WERI-Rb-1 (cell line): ENCODE data around the gene CATSPER4.
A peak's percentile ranks its signal among the peaks of the same experiment; 100 is the strongest.

Experiments
- DNase-seq: peaks from one replicate; pipeline ENCODE4 v3.0.0-alpha.2; 2020
- H3K27ac ChIP-seq: fragments of 250-450 bp; sonication (Bioruptor Pico); 2 replicates; pipeline ENCODE4 v1.5.1; 2020; ENCODE audit warnings: mild to moderate bottlenecking, moderate library complexity
- H3K27me3 ChIP-seq: fragments of 250-450 bp; sonication (Bioruptor Pico); 2 replicates; pipeline ENCODE4 v1.5.1; 2021; ENCODE audit warnings: mild to moderate bottlenecking, low read depth, moderate library complexity; ENCODE audit not compliant: insufficient read depth, severe bottlenecking
- H3K36me3 ChIP-seq: fragments of 250-450 bp; sonication (Bioruptor Pico); 2 replicates; pipeline ENCODE4 v1.5.1; 2020; ENCODE audit warnings: mild to moderate bottlenecking, moderate library complexity
- H3K4me3 ChIP-seq: 2 replicates; pipeline ENCODE4 v1.5.1; 2011; ENCODE audit warnings: low read depth, mild to moderate bottlenecking, control low read depth, low read length
- H3K9me3 ChIP-seq: fragments of 250-450 bp; sonication (Bioruptor Pico); 2 replicates; pipeline ENCODE4 v1.5.1; 2021; ENCODE audit warnings: mild to moderate bottlenecking, moderate library complexity; ENCODE audit not compliant: severe bottlenecking
- TF ChIP-seq, protein P1 (sequence below): IDR thresholded peaks from 2 replicates; pipeline ENCODE4 v1.5.1; 2011; ENCODE audit warnings: low read depth, mild to moderate bottlenecking, control low read depth, inconsistent platforms, low read length

CATSPER4 gene

DNA sequence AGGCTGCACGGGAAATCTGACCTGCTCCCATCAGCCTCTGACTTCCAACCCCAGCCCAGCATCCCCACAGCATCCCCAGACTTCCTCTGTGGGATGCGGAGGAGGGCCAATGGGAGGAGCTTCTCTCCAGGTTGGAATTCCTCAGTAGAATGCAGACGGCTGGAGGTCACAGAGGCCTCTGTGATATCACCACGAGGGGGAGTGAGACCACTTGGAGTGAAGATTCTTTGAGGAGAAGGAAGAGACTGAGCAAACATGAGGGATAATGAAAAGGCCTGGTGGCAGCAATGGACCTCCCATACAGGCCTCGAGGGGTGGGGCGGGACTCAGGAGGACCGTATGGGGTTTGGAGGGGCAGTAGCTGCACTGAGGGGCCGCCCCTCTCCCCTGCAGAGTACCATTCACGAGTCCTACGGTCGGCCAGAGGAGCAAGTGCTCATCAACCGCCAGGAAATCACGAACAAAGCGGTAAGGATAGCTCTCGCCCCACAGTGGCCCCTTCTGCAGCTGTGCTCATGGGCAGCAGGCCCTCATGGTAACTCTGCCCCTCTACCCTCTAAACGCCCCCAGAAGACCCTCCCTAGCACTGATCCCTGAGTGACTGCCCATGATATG, at the start of gene CATSPER4:
TSS of gene CATSPER4 (plus strand) at position 230 of the 615 bp plus-strand sequence. CDS start at position 256, 26 bp downstream.
- DNase-seq: peak; percentile 74
- H3K27me3 ChIP-seq: no peaks in the 10 kb centered on the region
- H3K36me3 ChIP-seq: no peaks in the 10 kb centered on the region
- TF ChIP-seq, protein P1, sequence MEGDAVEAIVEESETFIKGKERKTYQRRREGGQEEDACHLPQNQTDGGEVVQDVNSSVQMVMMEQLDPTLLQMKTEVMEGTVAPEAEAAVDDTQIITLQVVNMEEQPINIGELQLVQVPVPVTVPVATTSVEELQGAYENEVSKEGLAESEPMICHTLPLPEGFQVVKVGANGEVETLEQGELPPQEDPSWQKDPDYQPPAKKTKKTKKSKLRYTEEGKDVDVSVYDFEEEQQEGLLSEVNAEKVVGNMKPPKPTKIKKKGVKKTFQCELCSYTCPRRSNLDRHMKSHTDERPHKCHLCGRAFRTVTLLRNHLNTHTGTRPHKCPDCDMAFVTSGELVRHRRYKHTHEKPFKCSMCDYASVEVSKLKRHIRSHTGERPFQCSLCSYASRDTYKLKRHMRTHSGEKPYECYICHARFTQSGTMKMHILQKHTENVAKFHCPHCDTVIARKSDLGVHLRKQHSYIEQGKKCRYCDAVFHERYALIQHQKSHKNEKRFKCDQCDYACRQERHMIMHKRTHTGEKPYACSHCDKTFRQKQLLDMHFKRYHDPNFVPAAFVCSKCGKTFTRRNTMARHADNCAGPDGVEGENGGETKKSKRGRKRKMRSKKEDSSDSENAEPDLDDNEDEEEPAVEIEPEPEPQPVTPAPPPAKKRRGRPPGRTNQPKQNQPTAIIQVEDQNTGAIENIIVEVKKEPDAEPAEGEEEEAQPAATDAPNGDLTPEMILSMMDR: peak; percentile 53
- no peak within 1 kb of the TSS for H3K4me3 ChIP-seq
- no peaks in the 10 kb centered on the region for H3K9me3 ChIP-seq
- no peak within 1 kb of the TSS for H3K27ac ChIP-seq

DNA sequence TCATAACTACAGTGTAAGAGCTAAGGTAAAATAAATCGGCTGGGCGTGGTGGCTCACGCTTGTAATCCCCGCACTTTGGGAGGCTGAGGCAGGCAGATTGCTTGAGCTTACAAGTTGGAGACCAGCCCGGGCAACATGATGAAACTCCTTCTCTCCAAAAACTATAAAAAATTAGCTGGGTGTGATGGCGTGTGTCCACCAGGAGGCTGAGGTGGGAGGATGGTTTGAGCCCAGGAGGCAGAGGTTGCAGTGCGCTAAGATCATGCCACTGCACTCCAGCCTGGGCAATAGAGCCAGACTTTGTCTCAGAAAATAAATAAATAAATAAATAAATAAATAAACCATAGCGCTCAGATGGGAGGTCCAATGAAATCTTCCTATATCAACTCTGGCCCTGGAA, 48.2 kb upstream of the CATSPER4 start:
- TF ChIP-seq, protein P1: no peak
- no peak for DNase-seq
- H3K9me3 ChIP-seq: no peaks in the 10 kb centered on the region
- no peak overlapping the region for H3K27ac ChIP-seq
- H3K4me3 ChIP-seq: no peak overlapping the region
- H3K36me3 ChIP-seq: no peaks in the 10 kb centered on the region
- no peaks in the 10 kb centered on the region for H3K27me3 ChIP-seq

DNA sequence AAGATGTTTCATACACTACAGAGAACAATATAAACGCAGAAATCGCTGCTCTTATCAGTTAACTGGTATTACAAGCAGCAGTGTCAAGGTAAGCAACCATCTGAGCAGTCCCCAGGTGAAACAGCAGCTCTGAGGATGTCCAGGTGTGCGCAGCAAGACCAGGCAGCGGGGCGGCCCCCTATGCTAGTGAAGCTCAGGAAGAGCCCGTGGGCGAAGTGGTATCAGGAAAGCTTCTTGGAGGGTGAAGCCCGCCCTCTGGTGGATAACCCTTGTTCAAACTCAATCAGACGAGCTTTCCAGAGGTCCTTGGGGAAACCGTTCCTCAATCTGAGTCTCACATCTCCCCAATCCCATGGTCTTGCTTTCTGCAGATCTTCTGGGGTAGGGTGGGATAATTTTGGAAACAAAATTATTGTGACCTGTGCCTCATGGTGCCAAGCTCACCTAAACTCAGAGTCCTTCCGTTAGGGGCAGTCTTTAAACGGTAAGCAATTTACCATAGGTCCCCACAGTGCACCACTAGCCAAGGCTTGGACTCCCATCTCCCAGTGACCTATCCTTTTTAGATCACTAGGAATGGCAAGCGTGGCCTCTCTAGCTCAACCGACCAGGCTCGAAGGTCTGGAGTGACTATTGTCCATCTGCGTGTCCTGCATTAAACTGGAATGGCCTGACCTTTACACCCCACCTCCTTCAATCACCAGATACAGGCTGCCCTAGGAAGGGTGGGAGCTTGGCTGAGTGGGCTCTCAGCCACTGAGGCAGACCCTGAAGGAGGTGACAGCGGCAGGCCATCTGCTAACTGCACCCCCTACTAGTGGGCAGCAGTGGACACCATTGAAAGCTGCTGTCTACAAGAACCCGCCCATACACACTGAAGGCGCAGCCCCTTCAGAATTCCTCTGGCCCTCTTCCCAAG, 45.1 kb upstream of the CATSPER4 start:
- Histone ChIP-seq H3K9me3 (no peaks in the 10 kb centered on the region), H3K27ac (no peak overlapping the region), H3K4me3 (no peak overlapping the region), H3K27me3 (no peaks in the 10 kb centered on the region), H3K36me3 (no peaks in the 10 kb centered on the region)
- TF ChIP-seq, protein P1: peak; percentile 82
- DNase-seq: peak; percentile 84

DNA sequence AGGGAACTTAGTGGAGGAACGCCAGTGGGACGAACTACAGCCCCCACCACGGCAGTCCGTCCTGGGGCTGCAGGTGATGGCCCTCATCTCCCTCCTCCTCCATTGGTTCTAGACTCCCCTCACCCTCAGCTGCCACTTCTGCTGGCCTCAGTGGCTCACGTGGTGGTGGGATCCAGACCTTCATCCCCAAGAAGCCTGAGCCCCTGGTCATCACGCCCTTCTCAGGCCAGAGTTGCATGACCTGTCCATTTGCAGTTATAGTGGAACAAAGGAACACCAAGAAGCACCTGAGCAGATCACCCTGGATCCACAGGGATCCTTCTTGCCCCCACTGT, 44.5 kb upstream of the CATSPER4 start:
- no peaks in the 10 kb centered on the region for H3K27me3 ChIP-seq
- no peaks in the 10 kb centered on the region for H3K9me3 ChIP-seq
- TF ChIP-seq, protein P1: no peak
- no peak for DNase-seq
- H3K4me3 ChIP-seq: no peak overlapping the region
- H3K36me3 ChIP-seq: no peaks in the 10 kb centered on the region
- no peak overlapping the region for H3K27ac ChIP-seq

DNA sequence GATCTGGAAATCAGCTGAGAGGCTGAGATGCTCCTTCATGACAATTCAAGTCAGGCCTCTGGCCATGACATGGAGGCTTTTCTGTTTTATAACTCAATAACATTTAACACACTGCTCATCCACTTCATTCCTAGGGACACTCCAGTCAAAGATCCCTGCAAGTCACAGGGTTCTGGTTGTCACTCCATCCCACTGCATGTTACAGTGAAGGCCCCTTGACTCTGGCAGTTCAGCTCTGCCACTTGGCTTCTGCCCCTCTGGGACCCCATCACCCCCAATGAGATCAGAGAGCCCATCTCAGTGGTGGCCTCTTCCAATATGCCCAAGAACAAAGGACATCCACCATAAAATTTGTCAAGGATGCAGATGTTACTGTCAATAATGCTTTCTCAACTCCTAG, 41.5 kb upstream of the CATSPER4 start:
- TF ChIP-seq, protein P1: no peak
- no peak for DNase-seq

More for the DNA sequence above, 41.5 kb upstream of the CATSPER4 start:
- no peaks in the 10 kb centered on the region for H3K27me3 ChIP-seq
- H3K27ac ChIP-seq: no peak overlapping the region
- no peaks in the 10 kb centered on the region for H3K36me3 ChIP-seq
- no peaks in the 10 kb centered on the region for H3K9me3 ChIP-seq
- H3K4me3 ChIP-seq: no peak overlapping the region
